HCT116 (cell line): ENCODE data around the gene TRIP13. TPM values are rescaled to one million over a fixed set of nuclear protein-coding genes. Genes with fewer than 3 reads are reported as not detected.

Experiments
- ATAC-seq: fragments of 200-7000 bp; cut with Tn5 transposase; 2 replicates; pipeline ENCODE4 v1.9.1; 2020; ENCODE audit warnings: mild to moderate bottlenecking, moderate library complexity
- BruUV-seq: library from RNA; stranded (reverse); fragments of 400-500 nt; replicated peaks from 2 replicates; lab custom pipeline; 2021; lab: Mats Ljungman, UMichigan
- CTCF ChIA-PET: fragments of 300-600 bp; sonication (Branson Sonifier 250); formaldehyde crosslinking; loops from one replicate; lab custom pipeline; 2021; ENCODE audit warnings: antibody characterized with exemption; lab: Charles Lee
- POLR2A ChIA-PET: fragments of 300-600, 350-600 bp; sonication (Branson Sonifier 250); formaldehyde crosslinking; loops from one replicate; lab custom pipeline; 2021; ENCODE audit warnings: antibody characterized with exemption; lab: Charles Lee
- RAD21 ChIA-PET, 2 experiments: fragments of 300-600 bp; sonication (Branson Sonifier 250); formaldehyde crosslinking; loops; one replicate each; lab custom pipeline; 2023; ENCODE audit warnings: low total read pairs in 2 of 2; ENCODE audit not compliant: uncharacterized antibody in 2 of 2, unreplicated experiment in 2 of 2, low non-redundant PET in 1 of 2; lab: Charles Lee
- DNase-seq: peaks from one replicate; pipeline ENCODE4 v3.0.0-alpha.2; 2010; ENCODE audit warnings: low read depth, low spot score
- H2AFZ ChIP-seq: fragments of 200-600 bp; shearing (Covaris generic), sonication (generic); 2 replicates; pipeline ENCODE4 v1.6.1; 2017; ENCODE audit warnings: low read depth, mixed run types, mixed read lengths, antibody characterized with exemption, low read length; ENCODE audit not compliant: poor library complexity, severe bottlenecking
- H3K27ac ChIP-seq: 2 replicates; pipeline ENCODE4 v1.5.1; 2012; ENCODE audit warnings: low read depth, low read length
- H3K27me3 ChIP-seq: fragments of 200-600 bp; sonication (generic); 2 replicates; pipeline ENCODE4 v1.6.1; 2016; ENCODE audit warnings: mixed run types, low read length, mixed read lengths; ENCODE audit not compliant: insufficient read depth
- H3K36me3 ChIP-seq, 2 experiments: fragments of 200-500 bp in 1 of 2; fragments of 200-600 bp in 1 of 2; sonication (Bioruptor generic) in 1 of 2; sonication (generic) in 1 of 2; 2 replicates each; pipeline versions ENCODE4 v1.5.1 to v1.6.1; 2014 to 2016; ENCODE audit warnings: low read length in 2 of 2, inconsistent platforms in 1 of 2, mixed read lengths in 1 of 2, mixed run types in 1 of 2; ENCODE audit not compliant: insufficient read depth in 2 of 2, control insufficient read depth in 1 of 2
- H3K4me1 ChIP-seq, 2 experiments: fragments of 200-600 bp in 1 of 2; sonication (generic) in 1 of 2; 2 replicates each; pipeline versions ENCODE4 v1.5.1 to v1.6.1; 2012 to 2017; ENCODE audit warnings: low read length in 2 of 2, inconsistent platforms in 1 of 2, mild to moderate bottlenecking in 1 of 2, mixed read lengths in 1 of 2, mixed run types in 1 of 2, moderate library complexity in 1 of 2; ENCODE audit not compliant: insufficient read depth in 2 of 2, control insufficient read depth in 1 of 2
- H3K4me2 ChIP-seq: fragments of 200-600 bp; sonication (generic); 2 replicates; pipeline ENCODE4 v1.6.1; 2017; ENCODE audit warnings: mixed run types, low read length, mixed read lengths
- H3K4me3 ChIP-seq, 2 experiments: fragments of 200-600 bp in 1 of 2; sonication (generic) in 1 of 2; replicated peaks in 1 of 2; 2 replicates each; pipeline ENCODE4 v1.5.1; 2011 to 2016; ENCODE audit warnings: low read length in 2 of 2, control low read depth in 1 of 2, low read depth in 1 of 2, mild to moderate bottlenecking in 1 of 2, mixed read lengths in 1 of 2, mixed run types in 1 of 2
- H3K79me2 ChIP-seq: fragments of 200-600 bp; sonication (generic); 2 replicates; pipeline ENCODE4 v1.6.1; 2017; ENCODE audit warnings: mild to moderate bottlenecking, mixed run types, low read length, moderate library complexity, mixed read lengths; ENCODE audit not compliant: insufficient read depth
- H3K9ac ChIP-seq: fragments of 200-600 bp; sonication (generic); 2 replicates; pipeline ENCODE4 v1.6.1; 2016; ENCODE audit warnings: low read length, mixed read lengths
- H3K9me2 ChIP-seq: fragments of 200-600 bp; sonication (generic), shearing (Covaris generic); 2 replicates; pipeline ENCODE4 v1.6.1; 2017; ENCODE audit warnings: mixed run types, mild to moderate bottlenecking, moderate library complexity; ENCODE audit not compliant: insufficient read depth
- H3K9me3 ChIP-seq, 2 experiments: fragments of 200-500 bp in 1 of 2; fragments of 200-600 bp in 1 of 2; sonication (Bioruptor generic) in 1 of 2; sonication (generic) in 1 of 2; 2 replicates each; pipeline ENCODE4 v1.6.1; 2014 to 2017; ENCODE audit warnings: low read length in 2 of 2, mixed read lengths in 2 of 2, inconsistent platforms in 1 of 2, low read depth in 1 of 2, mild to moderate bottlenecking in 1 of 2, mixed run types in 1 of 2, moderate library complexity in 1 of 2; ENCODE audit not compliant: control insufficient read depth in 1 of 2, insufficient read depth in 1 of 2
- H4K20me1 ChIP-seq: fragments of 200-600 bp; sonication (generic), shearing (Covaris generic); 2 replicates; pipeline ENCODE4 v1.6.1; 2017; ENCODE audit warnings: mixed run types, mild to moderate bottlenecking, moderate library complexity; ENCODE audit not compliant: insufficient read depth
- CTCF ChIP-seq, 3 experiments: fragments of 200-600 bp in 1 of 3; sonication (generic) in 1 of 3; IDR thresholded peaks in 2 of 3; conservative IDR thresholded peaks in 1 of 3; 2 replicates each; pipeline ENCODE4 v1.5.1; 2012 to 2017; ENCODE audit warnings: low read depth in 2 of 3, low read length in 2 of 3, antibody characterized with exemption in 1 of 3, borderline replicate concordance in 1 of 3, control low read depth in 1 of 3, mild to moderate bottlenecking in 1 of 3, mixed read lengths in 1 of 3, mixed run types in 1 of 3, moderate library complexity in 1 of 3; ENCODE audit not compliant: insufficient read depth in 1 of 3
- EGR1 ChIP-seq: IDR thresholded peaks from 2 replicates; pipeline ENCODE4 v1.6.1; 2012; ENCODE audit warnings: low read depth
- ELF1 ChIP-seq: IDR thresholded peaks from 2 replicates; pipeline ENCODE4 v1.6.1; 2012; ENCODE audit warnings: low read depth, borderline replicate concordance
- POLR2AphosphoS5 ChIP-seq: IDR thresholded peaks from 2 replicates; pipeline ENCODE4 v1.6.1; 2011; ENCODE audit warnings: mild to moderate bottlenecking, low read depth, low read length, moderate library complexity
- TCF7L2 ChIP-seq: IDR thresholded peaks from 2 replicates; pipeline ENCODE4 v1.7.0; 2011; ENCODE audit warnings: borderline replicate concordance, inconsistent platforms; ENCODE audit not compliant: insufficient read depth, insufficient read length; ENCODE audit errors: extremely low read depth
- YY1 ChIP-seq: IDR thresholded peaks from 2 replicates; pipeline ENCODE4 v1.6.1; 2011; ENCODE audit warnings: low read length, low read depth, moderate library complexity, mild to moderate bottlenecking; ENCODE audit not compliant: insufficient replicate concordance; ENCODE audit errors: extremely low read depth
- ZFX ChIP-seq: fragments of 450-650 bp; IDR thresholded peaks from 2 replicates; pipeline ENCODE4 v1.6.1; 2017
- intact Hi-C: fragments of 100-400 bp; cut with micrococcal nuclease; formaldehyde crosslinking; loops from 2 replicates; pipeline ENCODE4 v1.10.0; 2022
- total RNA-seq: library from RNA; stranded (reverse); gene quantifications from one replicate; pipeline ENCODE4 v1.2.1, GENCODE V29; 2021; ENCODE audit not compliant: unreplicated experiment

TRIP13 gene
- total RNA-seq, 1 experiment from 2014 or later = 45.0 TPM

DNA sequence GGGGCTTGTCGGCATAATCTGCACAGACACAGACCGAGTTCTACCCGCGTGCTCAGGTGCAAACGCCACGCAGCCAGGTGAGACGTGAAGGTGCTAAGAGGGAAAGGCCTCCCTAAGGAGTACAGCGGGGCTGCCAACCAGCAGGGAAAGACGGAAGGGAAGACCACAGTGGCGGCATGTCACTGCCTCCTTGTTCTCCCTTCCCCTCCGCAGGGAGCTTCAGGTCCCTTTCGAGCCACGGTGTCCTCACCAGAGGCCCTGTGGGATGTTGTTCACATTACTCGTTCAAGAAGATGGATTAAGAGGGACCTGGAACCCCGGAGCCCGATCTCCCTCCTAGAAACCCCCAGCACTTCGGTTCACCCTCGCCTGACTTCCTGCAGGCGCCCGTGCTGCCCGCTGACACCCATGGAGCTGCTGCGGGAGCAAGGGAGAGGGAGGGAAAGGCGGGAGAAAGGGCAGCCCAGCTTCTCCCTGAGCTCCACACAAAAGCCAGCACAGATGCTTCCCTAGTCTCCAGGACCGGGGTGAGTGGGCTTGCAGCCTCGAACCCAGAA lies 769 bp upstream of the TRIP13 start:
- Histone ChIP-seq H3K9ac (peak overlapping the region; percentile 97), H3K4me2 (peak overlapping the region; percentile 95), H3K36me3 (peaks cover 37 to 72% of the 10 kb centered on the region in 2 experiments), H3K4me1 (peaks cover 16 to 18% of the 10 kb centered on the region in 2 experiments; a peak in 3 of 4 replicates), H4K20me1 (no peaks in the 10 kb centered on the region), H3K27me3 (no peaks in the 10 kb centered on the region), H3K9me2 (no peaks in the 10 kb centered on the region), H2AFZ (no peak overlapping the region), H3K9me3 (no peaks in the 10 kb centered on the region), H3K27ac (peak overlapping the region; percentile 94), H3K4me3 (peak overlapping the region; percentile 75 to 99), H3K79me2 (peaks cover 95% of the 10 kb centered on the region)
- ChIA-PET RAD21 (no interaction called here), CTCF (interaction anchor here (1.2 to 1.7 kb wide), 3 partner anchors 12 to 248 kb away, joined by 3 read pairs; no protein-coding TSS in a partner anchor), POLR2A (interaction anchor here (1.0 kb wide), 1 partner anchor 621 kb away, joined by 3 read pairs; the partner anchor contains the start of gene PDCD6)
- TF ChIP-seq CTCF (IDR thresholded peaks at IDR 0.05 in 2 of 3, conservative IDR thresholded peaks at IDR 0.05 in 1 of 3; ENCODE audit: borderline replicate concordance in 1 of 3, insufficient read depth in 1 of 3, low read depth in 2 of 3, low read length in 2 of 3) = no peak
- no peak for TF ChIP-seq EGR1
- no peak for TF ChIP-seq ELF1
- TF ChIP-seq ZFX = no peak
- no peak for TF ChIP-seq YY1
- TF ChIP-seq TCF7L2 = no peak
- no peak for TF ChIP-seq POLR2AphosphoS5
- BruUV-seq = no TSS peak
- peak; percentile 4; the same call in 1 of the 2 replicates for ATAC-seq
- no peak for DNase-seq
- intact Hi-C loops = no loop called here
